HG02981 (cell line): ENCODE measurements around the gene TRAPPC12.

Experiments
- ATAC-seq: cut with Tn5 transposase; IDR thresholded peaks from one replicate; pipeline ENCODE4 v1.9.1; 2021; ENCODE audit warnings: mild to moderate bottlenecking, moderate library complexity; ENCODE audit not compliant: unreplicated experiment

The TRAPPC12 gene

DNA sequence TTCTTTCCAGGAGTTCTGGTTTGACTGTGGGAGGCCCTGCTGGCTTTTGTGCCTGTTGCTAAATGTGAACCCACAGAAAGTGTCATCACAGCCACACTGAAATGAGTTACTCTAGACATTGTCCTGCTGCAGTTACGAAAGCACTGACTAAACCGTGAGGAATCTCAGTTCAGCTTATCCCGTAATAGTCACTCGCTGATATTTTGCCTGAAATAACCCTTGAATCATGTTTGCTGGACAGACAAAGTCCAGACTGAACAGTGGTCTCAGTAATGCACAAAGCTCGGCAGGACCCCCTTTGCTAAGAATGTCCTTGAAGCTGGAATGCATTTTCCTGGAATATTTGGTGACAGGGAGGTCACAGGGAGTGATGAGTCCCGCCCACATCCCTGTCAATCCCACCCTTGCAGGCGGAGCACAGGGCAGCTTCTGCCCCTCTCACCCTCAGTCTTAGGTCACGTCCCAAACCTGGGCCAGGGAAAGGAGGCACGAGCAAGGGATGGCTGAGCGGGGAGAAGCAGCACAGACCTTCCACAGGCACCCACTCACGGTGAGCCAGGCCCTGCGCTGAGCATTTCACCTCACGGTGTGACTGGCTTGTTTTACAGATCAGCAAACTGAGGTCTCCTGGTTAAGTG is 86.5 kb downstream of the TRAPPC12 start:
- ATAC-seq: no peak

DNA sequence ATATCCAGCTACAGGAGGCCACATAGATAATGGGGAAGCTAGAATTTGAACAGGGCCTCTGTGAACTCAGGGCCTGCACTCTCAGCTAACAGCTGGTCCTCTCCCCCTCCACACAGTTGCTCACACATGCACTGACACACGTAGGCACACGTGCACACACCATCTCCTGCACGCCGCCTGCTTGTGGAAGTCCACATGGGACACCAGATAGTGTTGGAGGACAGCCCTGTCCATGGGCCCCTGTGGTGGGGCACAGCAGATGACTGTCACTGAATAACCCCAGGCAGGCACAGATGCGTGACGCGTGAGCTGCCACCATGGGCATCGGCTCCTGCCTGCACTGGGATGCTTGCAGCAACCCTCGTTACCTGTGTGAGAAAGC is 87.0 kb downstream of the TRAPPC12 start:
- ATAC-seq: no peak

DNA sequence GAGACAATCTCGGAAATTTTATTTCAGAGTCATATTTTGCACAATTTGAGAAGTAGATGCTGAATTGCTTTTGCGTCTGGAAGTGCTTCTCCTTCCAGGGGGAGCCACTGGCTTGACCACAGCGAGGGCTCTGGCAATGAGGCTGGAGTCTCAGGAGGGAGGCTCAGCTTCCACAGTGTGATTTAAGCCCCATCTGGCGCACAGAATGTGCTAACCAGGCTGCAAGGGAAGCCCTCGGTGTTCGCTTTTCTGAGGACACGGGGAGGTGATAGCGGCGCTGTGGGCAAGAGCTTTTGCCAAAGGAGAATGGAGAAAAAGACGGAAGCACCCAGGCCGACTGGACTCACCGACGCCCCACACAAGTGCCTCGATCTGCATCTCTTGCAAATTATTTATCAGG is 87.5 kb downstream of the TRAPPC12 start:
- ATAC-seq: no peak

DNA sequence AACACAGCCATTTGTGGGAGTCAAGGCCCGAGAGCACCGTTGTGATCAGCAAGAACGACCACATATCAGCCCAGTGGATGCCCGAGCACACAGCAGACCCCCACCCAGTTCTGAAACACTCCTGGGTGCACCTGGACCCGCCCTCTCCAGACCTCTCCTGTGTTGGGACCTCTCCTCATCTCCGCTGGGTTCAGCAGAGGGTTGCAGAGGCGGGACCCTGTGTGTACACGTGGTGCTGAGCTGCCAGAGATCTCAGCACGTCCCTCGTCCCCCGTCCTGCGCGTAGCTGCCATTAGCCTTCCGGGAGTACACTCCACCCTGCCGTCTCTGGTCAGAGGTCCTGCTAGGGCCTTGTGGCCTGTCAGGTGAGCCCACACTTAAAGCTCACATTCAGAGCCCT is 88.2 kb downstream of the TRAPPC12 start:
- no peak for ATAC-seq

DNA sequence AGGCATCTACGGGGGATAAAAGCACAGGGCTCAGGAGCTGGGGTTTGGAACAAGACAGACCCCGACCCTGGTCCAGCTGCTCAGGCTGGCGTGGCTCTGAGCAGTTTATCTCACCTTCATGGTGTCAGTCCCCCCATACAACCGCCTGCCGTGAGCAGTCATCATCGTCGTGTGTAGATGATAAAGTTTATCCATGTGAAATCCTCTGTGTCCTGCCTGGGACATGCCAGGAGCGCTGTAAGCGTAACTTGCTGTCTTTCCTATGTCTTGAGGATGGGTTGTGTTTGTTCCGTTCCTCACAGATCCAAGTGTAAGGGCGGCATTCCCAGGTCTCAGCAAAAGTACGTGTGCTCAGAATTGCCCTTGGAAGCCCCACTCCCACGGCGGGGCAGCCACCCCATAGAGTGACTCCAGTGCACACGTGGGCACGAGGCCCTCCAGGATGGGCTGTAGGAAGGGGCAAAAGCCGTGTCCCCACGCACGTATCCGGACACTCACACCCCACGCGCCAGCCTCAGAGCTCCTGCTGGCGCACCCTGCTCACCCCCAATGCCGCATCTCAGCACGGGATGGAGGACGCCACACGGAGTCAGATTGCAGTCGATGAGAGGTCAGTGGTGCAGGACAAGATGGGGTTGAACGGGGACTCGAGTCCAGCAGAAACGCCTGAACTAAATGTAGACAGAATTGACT is 88.9 kb downstream of the TRAPPC12 start:
- ATAC-seq: no peak

DNA sequence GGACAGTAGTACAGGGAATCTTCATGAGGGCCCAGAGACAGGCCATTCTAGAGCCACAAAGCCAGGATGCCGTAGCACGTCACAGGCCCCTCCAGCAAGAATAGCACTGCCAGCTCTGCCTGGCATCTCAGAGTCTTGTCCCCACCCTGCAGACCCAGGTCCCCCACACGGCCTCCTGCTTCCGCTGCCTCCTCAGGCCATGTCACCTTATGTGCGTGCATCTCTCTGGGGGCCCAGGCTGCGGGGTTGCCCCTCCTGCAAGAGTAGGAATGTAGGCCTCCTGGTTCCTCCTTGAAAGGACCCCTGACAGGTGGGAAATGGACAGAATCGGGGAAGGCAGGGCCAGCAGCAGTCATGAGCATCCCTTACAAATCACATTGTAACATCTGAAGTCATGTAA is 90.0 kb downstream of the TRAPPC12 start:
- no peak for ATAC-seq

DNA sequence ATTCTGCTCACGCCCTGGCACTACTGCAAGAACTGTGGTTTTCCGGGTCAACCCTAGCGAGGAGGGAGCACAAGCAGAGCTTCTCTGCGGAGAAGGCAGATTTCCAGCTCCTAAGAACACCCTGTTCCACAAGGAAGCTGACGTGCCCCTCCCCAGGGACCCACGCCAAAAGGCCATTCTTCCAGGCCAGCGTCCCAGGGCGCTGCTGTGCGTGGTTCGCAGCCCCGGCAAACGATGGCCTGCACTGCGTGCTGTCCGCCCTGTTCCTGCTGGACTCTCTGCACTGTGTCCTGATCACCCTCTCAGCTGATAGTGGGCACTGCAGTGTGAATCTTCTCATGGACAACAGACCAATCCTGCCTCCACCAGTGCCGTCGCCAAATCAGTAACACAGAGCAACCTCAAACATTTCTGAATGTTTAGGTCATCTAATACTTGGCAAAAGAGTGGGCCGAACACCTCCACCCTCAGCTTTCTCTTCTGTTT is 90.7 kb downstream of the TRAPPC12 start:
- ATAC-seq: no peak

DNA sequence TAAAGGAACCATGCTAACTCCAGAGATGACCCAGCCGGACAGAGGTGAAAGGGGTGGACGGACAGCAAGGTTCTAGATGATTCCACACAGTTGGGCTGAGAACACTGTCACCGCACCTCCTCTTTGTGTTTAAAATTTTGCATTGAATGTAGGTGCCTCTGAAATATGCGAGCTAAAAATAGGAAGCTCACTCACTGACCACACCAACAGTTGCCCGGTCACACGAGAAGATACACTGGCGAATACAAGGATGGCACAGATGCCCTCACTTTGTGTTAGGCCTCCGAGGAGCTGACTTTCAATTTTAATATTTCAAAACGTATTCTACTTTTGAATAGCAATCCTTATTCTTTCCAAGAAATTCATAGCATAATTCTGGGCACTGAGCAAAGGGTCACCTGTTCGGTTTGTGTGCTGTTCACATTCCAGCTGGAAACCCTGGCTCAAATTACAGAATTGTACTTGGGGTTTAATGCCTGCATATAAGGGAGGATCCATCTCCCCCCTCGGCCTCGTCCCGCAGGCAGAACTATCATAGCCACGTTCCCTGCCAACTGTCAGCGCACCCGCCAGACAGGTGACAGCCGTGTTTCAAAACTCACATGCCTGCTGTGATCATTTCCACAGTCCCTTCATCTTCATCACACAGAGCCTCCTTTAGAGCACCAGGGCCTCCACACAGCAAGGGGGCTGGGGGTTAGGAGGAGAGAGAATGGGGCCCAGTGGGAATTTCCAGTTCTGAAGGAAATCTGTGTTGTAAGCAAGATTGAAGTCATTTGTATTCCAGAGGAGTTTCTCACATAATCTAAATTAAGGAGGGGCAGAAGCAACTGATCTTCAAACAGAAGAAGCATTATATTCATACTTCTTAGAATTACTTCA is 91.6 kb downstream of the TRAPPC12 start:
- no peak for ATAC-seq

DNA sequence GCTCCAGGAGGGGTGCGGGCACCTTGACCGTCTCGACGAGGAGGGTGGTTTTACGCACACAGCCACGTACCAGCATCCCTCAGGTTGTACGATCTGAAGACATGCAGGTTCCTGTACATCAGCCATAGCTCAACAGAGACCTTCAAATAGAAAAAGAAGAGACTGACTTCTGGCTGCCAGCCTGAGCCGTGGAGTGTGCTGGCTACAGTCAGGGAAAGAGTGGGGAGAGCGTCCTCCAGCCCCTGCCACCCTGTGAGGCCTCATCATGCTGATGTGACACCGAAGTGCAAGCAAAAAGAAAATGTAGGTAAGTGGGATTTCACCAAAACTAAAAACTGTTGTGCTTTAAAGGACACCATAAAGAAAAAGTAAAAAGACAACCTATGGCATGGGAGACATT is 92.8 kb downstream of the TRAPPC12 start:
- ATAC-seq: no peak

DNA sequence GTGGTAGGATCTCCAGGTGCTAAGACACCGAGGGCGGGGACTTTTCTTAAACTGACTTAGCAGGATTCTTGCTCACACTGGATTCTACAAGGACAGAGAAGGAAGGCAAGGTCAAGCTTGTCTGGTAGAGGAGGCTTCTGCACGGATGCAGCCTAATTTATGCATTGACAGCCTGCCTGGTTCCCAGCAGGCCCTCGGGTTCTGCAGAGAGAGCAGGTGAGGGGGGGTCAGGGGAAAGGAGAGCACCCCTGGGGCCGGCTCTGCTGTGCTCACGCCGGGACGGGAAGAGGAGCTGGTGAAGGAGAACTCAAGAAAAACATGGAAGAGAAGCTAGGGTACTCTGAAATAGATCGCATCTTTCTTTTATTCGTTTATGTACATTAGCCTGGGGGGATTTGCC is 93.5 kb downstream of the TRAPPC12 start:
- no peak for ATAC-seq

DNA sequence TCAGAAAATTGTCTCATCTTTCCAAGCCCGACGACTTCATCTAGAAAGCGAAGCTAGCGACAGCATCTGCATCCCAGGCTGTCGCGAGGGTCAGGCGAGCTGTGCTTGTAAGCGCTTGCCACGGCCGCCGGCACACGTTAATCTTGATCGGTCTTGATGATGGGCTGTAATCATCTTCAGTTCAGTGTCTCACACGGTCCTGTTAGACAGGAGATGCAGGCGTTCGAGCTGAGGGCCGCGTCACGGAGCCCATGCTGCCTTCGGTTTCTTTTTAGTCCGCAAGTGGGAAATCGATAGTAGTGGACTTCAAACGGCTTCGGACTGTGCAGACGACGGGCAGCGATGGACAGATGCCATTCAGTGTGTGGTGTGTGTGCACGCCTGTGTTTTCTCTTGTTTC is 96.3 kb downstream of the TRAPPC12 start:
- no peak for ATAC-seq

DNA sequence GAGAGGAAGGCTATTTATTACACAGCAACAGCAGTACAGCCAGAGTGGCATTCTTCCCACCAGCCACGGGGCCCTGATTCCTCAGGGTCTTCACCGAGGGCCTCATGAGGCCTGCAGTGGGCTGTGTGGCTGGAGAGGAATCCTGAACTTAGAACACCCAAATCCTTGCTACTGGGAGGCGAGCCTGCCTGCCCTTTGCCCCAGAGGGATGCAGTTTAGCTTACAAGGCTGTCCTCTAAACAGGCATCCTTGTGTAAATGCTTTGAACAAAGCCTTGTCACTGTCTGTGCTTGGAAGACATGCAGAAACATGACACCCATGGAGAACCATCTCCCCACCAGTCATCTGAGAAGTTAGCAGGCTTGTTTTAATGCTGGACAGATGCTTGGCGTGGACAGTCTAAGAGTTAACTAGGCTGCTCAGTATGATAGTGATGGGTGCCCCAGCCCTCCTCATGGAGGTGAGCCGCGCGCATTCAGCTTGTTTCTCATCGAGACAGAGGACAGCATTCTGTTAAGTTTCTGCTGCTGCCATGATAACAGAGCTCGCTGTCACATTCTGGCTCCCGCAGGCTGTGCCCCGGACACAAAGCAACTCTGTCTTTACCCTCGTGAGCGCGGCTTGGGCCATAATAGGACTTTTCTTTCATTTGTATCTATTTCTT is 97.0 kb downstream of the TRAPPC12 start:
- no peak for ATAC-seq

DNA sequence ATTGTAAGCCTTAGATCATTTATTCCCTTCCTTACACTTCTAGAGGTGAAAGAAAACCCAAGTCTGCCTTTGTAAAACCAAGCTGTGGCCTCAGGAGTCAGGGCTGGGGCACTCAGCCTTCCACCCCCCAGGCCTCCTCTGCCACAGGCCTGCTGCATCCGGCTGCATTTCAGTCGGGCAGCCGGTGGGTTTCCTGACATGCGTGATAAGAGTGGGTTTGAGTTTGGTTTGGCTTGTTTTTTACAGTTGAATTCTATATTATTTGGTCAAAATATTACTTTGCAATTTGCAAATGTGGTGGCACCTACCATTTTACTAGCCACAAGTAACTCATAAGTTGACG is 97.5 kb downstream of the TRAPPC12 start:
- no peak for ATAC-seq

DNA sequence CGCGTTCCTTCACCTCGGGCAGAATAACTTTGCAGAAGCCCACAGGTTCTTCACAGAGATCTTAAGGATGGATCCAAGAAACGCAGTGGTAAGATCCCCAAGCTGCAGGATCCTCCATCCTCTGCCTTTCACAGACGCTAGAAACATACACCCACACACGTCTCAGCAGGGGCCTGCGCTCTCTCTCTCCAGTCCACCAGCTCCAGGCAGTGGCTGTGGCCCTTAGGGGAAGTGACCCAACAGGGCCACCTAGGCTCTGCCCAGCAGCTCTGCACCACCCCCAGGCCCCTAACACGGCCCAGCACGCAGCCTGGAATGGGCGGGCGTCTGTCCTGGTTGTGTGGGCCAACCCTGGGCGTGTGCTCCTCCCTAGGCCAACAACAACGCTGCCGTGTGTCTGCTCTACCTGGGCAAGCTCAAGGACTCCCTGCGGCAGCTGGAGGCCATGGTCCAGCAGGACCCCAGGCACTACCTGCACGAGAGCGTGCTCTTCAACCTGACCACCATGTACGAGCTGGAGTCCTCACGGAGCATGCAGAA is 99.4 kb downstream of the TRAPPC12 start:
- ATAC-seq: no peak

DNA sequence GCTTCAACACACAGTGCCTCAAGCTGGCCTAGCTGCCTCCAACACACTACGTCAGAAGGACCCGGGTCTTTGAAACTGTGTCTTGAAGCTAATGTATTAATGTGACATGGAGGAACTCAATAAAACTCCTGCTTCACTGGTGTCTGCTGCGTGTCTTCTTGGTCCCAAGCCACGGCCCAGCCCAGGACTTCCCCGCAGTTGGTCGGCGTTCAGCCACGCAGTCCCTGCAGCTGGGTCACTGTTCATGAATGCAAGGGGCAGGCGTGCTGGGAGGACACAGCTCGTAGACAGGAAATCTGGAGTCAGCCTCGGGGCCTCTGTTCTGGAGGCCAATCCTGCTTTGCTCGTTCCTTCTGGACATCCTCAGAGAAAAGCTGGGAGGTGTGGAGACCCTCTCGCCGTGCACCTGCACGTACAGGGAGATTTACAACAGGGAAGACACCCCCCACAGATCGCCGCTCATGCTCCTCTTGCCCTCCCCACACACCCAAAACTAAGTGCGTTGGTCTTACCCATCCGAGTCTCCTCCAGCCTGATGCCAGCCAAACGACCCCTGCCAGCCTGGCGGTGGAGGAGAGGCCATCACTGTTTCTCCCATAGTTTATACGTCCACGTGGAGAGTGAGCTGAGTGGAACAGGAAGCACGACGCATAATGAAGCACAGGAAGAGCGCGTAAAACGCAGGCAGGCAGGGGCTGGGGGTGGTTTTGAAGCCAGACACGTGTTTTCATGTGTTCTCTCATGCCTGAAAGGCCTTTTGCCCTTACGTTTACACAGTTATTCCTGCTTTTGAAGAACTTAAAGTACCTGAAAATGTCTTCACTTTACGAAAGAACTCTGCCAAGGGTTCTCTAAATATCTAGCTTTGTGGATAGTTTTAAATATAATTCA is 100.2 kb downstream of the TRAPPC12 start:
- ATAC-seq: no peak

DNA sequence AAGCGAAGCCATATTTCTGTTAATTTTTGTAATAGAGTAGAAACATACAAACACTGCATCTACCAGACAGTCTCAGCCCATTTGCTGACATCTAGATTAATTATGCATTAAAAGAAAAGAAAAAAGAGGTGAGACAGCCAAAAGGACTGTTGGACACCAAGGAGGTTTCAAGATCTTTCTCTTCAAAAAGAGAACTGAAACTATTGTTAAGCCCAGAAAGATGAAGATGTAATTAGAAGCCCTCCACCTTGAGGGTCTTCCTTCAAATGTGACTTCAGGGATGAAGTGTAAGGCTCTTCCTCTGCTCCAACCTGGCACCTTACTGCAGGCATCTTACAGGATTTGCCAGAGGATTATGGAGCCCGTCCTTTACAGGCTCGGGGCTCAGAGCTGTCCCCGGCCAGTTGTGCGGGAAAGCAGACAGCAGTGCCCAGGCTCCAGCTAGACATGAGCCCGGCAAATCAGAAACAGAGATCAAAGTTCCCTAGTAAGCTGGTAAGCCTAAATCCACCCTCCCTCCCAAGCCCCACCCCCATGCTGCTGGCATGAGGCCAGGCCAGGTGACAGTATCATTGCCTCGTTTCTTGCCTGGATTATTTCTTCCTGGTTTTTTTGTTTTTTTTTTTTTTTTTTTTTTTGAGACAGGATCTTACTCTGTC is 101.0 kb downstream of the TRAPPC12 start:
- ATAC-seq: no peak

DNA sequence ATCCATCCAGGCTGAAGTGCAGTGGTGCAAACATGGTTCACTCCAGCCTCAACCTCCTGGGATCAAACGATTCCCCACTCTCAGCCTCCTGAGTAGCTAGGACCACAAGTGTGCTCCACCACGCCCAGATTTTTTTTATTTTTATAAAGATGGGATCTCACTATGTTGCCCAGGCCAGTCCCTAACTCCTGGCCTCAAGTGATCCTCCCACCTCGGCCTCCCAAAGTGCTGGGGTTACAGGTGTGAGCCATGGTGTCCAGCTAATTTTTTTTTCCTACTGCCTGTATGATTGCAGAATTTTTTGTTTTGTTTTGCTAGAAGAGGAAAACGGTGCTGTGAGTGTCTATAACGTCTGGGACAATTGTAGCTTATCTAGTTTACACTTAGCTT is 101.5 kb downstream of the TRAPPC12 start:
- ATAC-seq: no peak

DNA sequence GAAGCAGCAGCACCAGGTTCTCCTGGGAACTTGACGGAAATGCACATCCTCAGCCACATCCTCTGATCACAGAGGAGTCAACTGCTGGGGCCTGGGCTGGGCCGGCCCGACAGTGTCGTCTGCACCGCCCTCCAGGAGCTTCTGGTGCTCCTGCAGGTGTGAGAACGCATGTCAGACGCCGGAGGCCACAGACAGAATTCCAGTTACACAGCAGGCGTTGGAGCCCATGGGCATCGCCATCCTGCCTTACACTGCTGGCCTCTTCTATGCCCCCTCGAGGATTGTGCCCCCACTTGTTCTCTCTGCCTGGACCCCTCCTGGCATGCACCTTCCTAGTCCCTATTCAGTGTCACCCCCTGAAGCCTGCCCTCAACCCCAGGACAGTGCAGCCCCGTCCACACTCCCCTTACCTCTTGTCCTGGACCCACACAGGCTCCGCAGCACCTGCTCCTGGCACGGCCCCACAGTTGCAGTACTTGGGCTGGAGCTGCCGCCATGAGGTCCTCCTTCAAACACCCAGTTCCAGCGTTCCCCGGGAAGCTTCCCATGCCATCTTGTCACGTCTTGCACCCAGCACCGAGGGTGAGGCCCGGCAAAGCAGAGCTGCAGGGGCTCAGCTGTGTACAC is 102.4 kb downstream of the TRAPPC12 start:
- ATAC-seq: no peak

DNA sequence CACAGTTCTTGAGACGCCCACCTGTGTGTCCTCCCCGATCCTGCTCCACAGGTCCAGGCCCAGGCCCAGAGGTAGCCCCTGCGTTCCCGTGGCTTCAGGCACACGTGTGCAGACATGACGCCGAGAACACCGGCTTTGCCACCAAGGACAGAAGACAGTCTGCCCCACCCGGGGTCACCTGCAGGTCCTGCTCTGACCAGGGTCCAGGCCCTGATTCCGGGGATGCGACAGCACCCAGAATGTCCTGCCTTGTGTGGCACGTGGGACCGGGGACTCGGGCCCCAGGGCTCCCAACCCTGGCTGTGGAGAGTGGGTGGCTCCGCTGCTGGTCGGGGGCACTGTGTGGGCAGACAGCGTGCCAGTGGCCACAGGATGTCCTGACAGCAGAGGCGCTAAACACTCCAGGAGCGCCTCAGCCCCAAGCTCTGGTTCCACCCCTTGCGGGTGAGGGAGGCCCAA is 102.9 kb downstream of the TRAPPC12 start:
- ATAC-seq: no peak
